Neural progenitor cell (in vitro differentiated cells): Measurements from ENCODE around the gene SULT1C3. TPM values are rescaled to one million over a fixed set of nuclear protein-coding genes. Genes with fewer than 3 reads are reported as not detected.

Experiments used
- DNase-seq: peaks from one replicate; pipeline ENCODE4 v3.0.0-alpha.2; 2016; ENCODE audit warnings: low spot score
- H2AFZ ChIP-seq: fragments of 200-600 bp; sonication (generic); replicated peaks from 2 replicates; pipeline ENCODE4 v1.6.1; 2016; ENCODE audit warnings: antibody characterized with exemption
- H3F3A ChIP-seq: fragments of 200-600 bp; sonication (generic); 2 replicates; pipeline ENCODE4 v1.6.1; 2016; ENCODE audit warnings: antibody characterized with exemption, low read depth
- H3K27ac ChIP-seq: fragments of 200-600 bp; sonication (generic); 2 replicates; pipeline ENCODE4 v1.5.1; 2016; ENCODE audit warnings: mild to moderate bottlenecking
- H3K27me3 ChIP-seq: fragments of 200-600 bp; sonication (generic); 2 replicates; pipeline ENCODE4 v1.6.1; 2016; ENCODE audit warnings: mild to moderate bottlenecking, moderate library complexity
- H3K36me3 ChIP-seq: fragments of 200-600 bp; sonication (generic); 2 replicates; pipeline ENCODE4 v1.5.1; 2016
- H3K4me1 ChIP-seq: fragments of 200-600 bp; sonication (generic); 2 replicates; pipeline ENCODE4 v1.6.1; 2016; ENCODE audit warnings: mixed run types
- H3K4me2 ChIP-seq: fragments of 200-600 bp; sonication (generic); 2 replicates; pipeline ENCODE4 v1.6.1; 2016
- H3K4me3 ChIP-seq: fragments of 200-600 bp; sonication (generic); 2 replicates; pipeline ENCODE4 v1.5.1; 2016
- H3K79me2 ChIP-seq: fragments of 200-600 bp; sonication (generic); 2 replicates; pipeline ENCODE4 v1.6.1; 2016; ENCODE audit warnings: low read depth
- H3K9ac ChIP-seq: fragments of 200-600 bp; sonication (generic); 2 replicates; pipeline ENCODE4 v1.6.1; 2016
- H3K9me3 ChIP-seq: fragments of 200-600 bp; sonication (generic); 2 replicates; pipeline ENCODE4 v1.5.1; 2016; ENCODE audit warnings: low read depth
- H4K20me1 ChIP-seq: fragments of 200-600 bp; sonication (generic); 2 replicates; pipeline ENCODE4 v1.6.1; 2016; ENCODE audit warnings: low read depth
- H3K27ac Mint-ChIP-seq: 3 replicates; pipeline ENCODE4 v1.8.0; 2021; ENCODE audit warnings: mixed read lengths
- H3K27me3 Mint-ChIP-seq: 2 replicates; pipeline ENCODE4 v1.8.0; 2022; ENCODE audit warnings: low read depth, mild to moderate bottlenecking, inconsistent platforms, moderate library complexity, mixed read lengths; ENCODE audit not compliant: insufficient read depth
- H3K36me3 Mint-ChIP-seq: 3 replicates; pipeline ENCODE4 v1.8.0; 2021; ENCODE audit warnings: mixed read lengths
- H3K4me1 Mint-ChIP-seq: 3 replicates; pipeline ENCODE4 v1.8.0; 2021; ENCODE audit warnings: mixed read lengths
- H3K4me3 Mint-ChIP-seq: 3 replicates; pipeline ENCODE4 v1.8.0; 2021; ENCODE audit warnings: mild to moderate bottlenecking, moderate library complexity, mixed read lengths
- H3K9me3 Mint-ChIP-seq: 3 replicates; pipeline ENCODE4 v1.8.0; 2020; ENCODE audit warnings: mixed read lengths
- EZH2 ChIP-seq: fragments of 200-600 bp; sonication (generic); IDR thresholded peaks from 2 replicates; pipeline ENCODE4 v1.6.1; 2017; ENCODE audit warnings: antibody characterized with exemption, mild to moderate bottlenecking, moderate library complexity
- EZH2phosphoT487 ChIP-seq: fragments of 200-600 bp; sonication (generic); IDR thresholded peaks from 2 replicates; pipeline ENCODE4 v1.6.1; 2017; ENCODE audit warnings: antibody characterized with exemption
- total RNA-seq: library from RNA; depleted of rRNA; stranded (reverse); fragments of >200 nt; gene quantifications from 2 replicates; pipeline ENCODE4 v1.2.3, GENCODE V29; 2015; ENCODE audit warnings: low replicate concordance
- TF ChIP-seq, protein P1 (sequence below): fragments of 200-600 bp; sonication (generic); IDR thresholded peaks from 2 replicates; pipeline ENCODE4 v1.5.1; 2017; ENCODE audit warnings: antibody characterized with exemption, mild to moderate bottlenecking

Gene SULT1C3
- total RNA-seq, 1 donor from 2014 or later, result not detected

DNA sequence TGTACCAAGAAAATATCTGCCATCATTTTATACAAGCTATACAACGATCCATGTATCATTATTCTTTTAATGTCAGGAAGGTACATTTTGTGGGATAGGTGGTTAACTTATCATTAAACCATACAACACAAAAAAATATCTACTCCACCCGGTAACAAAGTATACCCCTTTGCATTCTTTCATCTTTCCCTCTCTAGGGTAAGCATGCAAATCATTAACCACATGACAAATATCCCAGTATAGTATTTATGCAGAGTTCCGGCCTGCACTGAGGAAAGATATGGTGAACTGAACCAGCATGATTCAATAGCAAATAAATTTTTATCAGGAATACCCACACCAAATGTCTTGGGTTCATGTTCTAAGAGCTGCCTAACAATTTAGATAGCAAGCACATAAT, 26.4 kb downstream of the SULT1C3 start:
- no peaks in the 10 kb centered on the region for H3K9me3 ChIP-seq
- no peak overlapping the region for H2AFZ ChIP-seq
- no peak overlapping the region for H3K9ac ChIP-seq
- H3K9me3 Mint-ChIP-seq, result no peaks in the 10 kb centered on the region
- H3K4me1 Mint-ChIP-seq, result no peaks in the 10 kb centered on the region
- no peaks in the 10 kb centered on the region for H4K20me1 ChIP-seq
- H3K27ac ChIP-seq, result no peak overlapping the region
- no peaks in the 10 kb centered on the region for H3K79me2 ChIP-seq
- peaks cover 12% of the 10 kb centered on the region for H3K4me1 ChIP-seq
- DNase-seq, result no peak
- H3K4me3 Mint-ChIP-seq, result no peak overlapping the region
- H3K27ac Mint-ChIP-seq, result no peak overlapping the region
- H3K27me3 Mint-ChIP-seq, result peaks cover 2% of the 10 kb centered on the region
- no peaks in the 10 kb centered on the region for H3K36me3 ChIP-seq
- H3F3A ChIP-seq, result peaks cover 3% of the 10 kb centered on the region
- H3K27me3 ChIP-seq, result no peaks in the 10 kb centered on the region
- no peaks in the 10 kb centered on the region for H3K36me3 Mint-ChIP-seq
- H3K4me3 ChIP-seq, result no peak overlapping the region
- H3K4me2 ChIP-seq, result no peak overlapping the region
- TF ChIP-seq, protein P1, sequence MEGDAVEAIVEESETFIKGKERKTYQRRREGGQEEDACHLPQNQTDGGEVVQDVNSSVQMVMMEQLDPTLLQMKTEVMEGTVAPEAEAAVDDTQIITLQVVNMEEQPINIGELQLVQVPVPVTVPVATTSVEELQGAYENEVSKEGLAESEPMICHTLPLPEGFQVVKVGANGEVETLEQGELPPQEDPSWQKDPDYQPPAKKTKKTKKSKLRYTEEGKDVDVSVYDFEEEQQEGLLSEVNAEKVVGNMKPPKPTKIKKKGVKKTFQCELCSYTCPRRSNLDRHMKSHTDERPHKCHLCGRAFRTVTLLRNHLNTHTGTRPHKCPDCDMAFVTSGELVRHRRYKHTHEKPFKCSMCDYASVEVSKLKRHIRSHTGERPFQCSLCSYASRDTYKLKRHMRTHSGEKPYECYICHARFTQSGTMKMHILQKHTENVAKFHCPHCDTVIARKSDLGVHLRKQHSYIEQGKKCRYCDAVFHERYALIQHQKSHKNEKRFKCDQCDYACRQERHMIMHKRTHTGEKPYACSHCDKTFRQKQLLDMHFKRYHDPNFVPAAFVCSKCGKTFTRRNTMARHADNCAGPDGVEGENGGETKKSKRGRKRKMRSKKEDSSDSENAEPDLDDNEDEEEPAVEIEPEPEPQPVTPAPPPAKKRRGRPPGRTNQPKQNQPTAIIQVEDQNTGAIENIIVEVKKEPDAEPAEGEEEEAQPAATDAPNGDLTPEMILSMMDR, result no peak
- TF ChIP-seq EZH2phosphoT487 (no peak), EZH2 (no peak)

DNA sequence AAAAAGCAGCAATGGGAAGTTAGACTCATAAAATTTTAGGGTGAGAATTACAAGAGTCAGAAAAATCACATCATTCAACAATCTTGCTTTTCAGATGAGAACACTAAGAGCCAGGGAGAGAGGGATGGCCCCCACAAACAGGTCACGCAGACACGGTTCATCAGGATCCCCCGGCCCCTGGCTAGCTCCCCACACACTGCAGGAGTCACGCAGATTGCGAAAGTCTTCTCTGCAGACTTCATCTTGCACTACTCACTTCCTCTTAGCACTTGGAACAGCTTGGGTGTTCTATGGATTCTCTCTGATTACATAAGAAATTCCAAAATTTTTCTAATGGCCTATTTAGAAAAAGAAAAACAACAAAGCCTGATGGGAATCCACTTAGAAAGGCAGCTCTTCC, 27.3 kb downstream of the SULT1C3 start:
- no peak for DNase-seq
- H3K79me2 ChIP-seq, result no peaks in the 10 kb centered on the region
- Mint-ChIP-seq H3K27me3 (peaks cover 2% of the 10 kb centered on the region), H3K4me1 (no peaks in the 10 kb centered on the region), H3K27ac (no peak overlapping the region), H3K36me3 (no peaks in the 10 kb centered on the region), H3K9me3 (no peaks in the 10 kb centered on the region), H3K4me3 (no peak overlapping the region)
- no peak overlapping the region for H3K4me2 ChIP-seq
- TF ChIP-seq EZH2phosphoT487 (no peak), EZH2 (no peak)
- TF ChIP-seq, protein P1, result no peak
- H3K27ac ChIP-seq, result no peak overlapping the region
- peaks cover 3% of the 10 kb centered on the region for H3F3A ChIP-seq
- H2AFZ ChIP-seq, result no peak overlapping the region
- no peaks in the 10 kb centered on the region for H3K9me3 ChIP-seq
- no peak overlapping the region for H3K4me3 ChIP-seq
- H3K4me1 ChIP-seq, result peaks cover 12% of the 10 kb centered on the region
- no peaks in the 10 kb centered on the region for H3K27me3 ChIP-seq
- H3K9ac ChIP-seq, result no peak overlapping the region
- no peaks in the 10 kb centered on the region for H3K36me3 ChIP-seq
- no peaks in the 10 kb centered on the region for H4K20me1 ChIP-seq

DNA sequence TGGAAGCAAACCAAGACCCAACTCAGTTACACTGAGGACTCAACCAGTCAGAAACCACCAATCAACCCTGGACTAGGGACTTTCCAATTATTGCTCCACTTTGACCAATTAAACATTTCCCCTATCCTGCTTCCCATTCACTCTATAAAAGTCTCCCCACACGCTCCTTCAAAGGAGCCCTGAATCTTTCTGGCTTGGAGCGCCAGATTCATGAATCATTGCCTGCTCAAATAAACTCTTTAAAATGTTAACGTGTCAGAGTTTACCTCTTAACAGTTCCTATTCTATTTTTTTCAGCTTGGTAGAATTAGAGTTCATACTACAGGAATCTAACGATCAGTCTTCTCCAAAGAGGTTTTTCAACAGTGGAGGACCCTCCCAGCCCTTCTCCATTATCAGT, 28.2 kb downstream of the SULT1C3 start:
- H3K9ac ChIP-seq, result no peak overlapping the region
- Mint-ChIP-seq H3K4me1 (no peaks in the 10 kb centered on the region), H3K27ac (no peak overlapping the region), H3K36me3 (no peaks in the 10 kb centered on the region), H3K4me3 (no peak overlapping the region), H3K27me3 (peaks cover 4% of the 10 kb centered on the region), H3K9me3 (no peaks in the 10 kb centered on the region)
- H3K36me3 ChIP-seq, result no peaks in the 10 kb centered on the region
- H3F3A ChIP-seq, result peaks cover 3% of the 10 kb centered on the region
- peaks cover 12% of the 10 kb centered on the region for H3K4me1 ChIP-seq
- H2AFZ ChIP-seq, result no peak overlapping the region
- TF ChIP-seq EZH2phosphoT487 (no peak), EZH2 (no peak)
- TF ChIP-seq, protein P1, result no peak
- H3K9me3 ChIP-seq, result no peaks in the 10 kb centered on the region
- no peak for DNase-seq
- no peak overlapping the region for H3K27ac ChIP-seq
- no peaks in the 10 kb centered on the region for H4K20me1 ChIP-seq
- H3K27me3 ChIP-seq, result no peaks in the 10 kb centered on the region
- no peak overlapping the region for H3K4me2 ChIP-seq
- H3K79me2 ChIP-seq, result no peaks in the 10 kb centered on the region
- H3K4me3 ChIP-seq, result no peak overlapping the region

DNA sequence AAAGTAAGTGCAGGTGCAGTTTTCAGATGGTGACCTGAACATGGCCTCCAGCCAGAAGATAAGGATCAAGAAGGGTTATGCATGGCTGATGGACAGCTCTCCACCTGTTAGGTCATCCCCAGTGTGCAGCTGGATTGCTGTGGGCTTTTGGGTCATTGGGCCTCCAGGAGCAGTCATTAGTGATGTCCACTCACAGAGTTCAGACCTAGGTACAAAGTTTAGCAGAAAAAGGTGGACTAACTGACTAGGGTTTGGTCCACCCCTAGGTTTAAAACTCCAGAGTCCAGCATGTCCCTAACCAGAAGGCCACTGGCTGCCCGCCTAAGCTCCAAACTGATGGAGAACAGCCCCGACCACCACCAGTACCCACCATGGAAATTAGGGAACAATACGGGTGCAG, 30.6 kb downstream of the SULT1C3 start:
- Histone ChIP-seq H3K27ac (no peak overlapping the region), H3K9me3 (no peaks in the 10 kb centered on the region), H3K4me2 (no peak overlapping the region), H4K20me1 (no peaks in the 10 kb centered on the region), H3F3A (no peaks in the 10 kb centered on the region), H3K36me3 (no peaks in the 10 kb centered on the region), H3K4me3 (no peak overlapping the region), H2AFZ (no peak overlapping the region), H3K4me1 (no peaks in the 10 kb centered on the region), H3K79me2 (no peaks in the 10 kb centered on the region), H3K27me3 (no peaks in the 10 kb centered on the region), H3K9ac (no peak overlapping the region)
- Mint-ChIP-seq H3K27ac (no peak overlapping the region), H3K4me1 (no peaks in the 10 kb centered on the region), H3K9me3 (peaks cover 3% of the 10 kb centered on the region), H3K36me3 (no peaks in the 10 kb centered on the region), H3K27me3 (peaks cover 4% of the 10 kb centered on the region), H3K4me3 (no peak overlapping the region)
- DNase-seq, result no peak
- TF ChIP-seq EZH2, result no peak
- TF ChIP-seq, protein P1, result no peak
